SIG-M5 (cell line): Measurements from ENCODE around the gene CLEC20A.

Experiments
- DNase-seq: peaks from one replicate; lab custom pipeline; 2025; lab: John Stamatoyannopoulos, UW

Gene CLEC20A

DNA sequence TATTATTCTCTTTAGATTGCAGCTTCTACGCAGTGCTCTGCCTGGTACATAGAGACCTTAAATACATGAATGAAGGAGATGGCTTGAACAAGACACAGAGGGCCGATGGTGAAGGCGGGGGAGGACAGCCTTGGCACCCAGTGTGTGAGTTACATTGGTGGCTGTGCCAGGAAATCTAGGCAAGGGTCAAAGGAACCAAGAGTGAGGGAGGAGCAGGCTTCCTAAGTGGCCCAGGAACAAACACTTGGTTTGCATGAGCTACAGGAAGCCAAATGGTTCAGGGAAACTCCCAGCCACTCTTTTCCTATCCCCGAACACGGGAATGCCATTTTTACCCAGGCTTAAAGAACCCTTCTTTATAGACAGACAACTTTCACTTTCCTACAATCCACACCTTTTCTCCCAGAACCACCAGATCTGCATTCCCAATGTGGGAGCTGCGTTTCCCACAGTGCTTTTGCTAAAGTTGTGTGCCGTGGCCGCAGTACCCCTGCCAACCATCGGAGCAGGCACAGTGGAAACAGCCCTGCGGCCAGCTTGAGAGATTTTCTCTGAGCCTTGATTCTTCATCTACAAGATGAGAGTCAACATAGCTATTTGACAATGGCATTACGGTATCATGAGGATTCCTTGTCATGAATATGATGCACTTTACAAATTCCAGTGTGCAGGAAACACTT, 3.5 kb upstream of the CLEC20A start:
- DNase-seq = no peak

DNA sequence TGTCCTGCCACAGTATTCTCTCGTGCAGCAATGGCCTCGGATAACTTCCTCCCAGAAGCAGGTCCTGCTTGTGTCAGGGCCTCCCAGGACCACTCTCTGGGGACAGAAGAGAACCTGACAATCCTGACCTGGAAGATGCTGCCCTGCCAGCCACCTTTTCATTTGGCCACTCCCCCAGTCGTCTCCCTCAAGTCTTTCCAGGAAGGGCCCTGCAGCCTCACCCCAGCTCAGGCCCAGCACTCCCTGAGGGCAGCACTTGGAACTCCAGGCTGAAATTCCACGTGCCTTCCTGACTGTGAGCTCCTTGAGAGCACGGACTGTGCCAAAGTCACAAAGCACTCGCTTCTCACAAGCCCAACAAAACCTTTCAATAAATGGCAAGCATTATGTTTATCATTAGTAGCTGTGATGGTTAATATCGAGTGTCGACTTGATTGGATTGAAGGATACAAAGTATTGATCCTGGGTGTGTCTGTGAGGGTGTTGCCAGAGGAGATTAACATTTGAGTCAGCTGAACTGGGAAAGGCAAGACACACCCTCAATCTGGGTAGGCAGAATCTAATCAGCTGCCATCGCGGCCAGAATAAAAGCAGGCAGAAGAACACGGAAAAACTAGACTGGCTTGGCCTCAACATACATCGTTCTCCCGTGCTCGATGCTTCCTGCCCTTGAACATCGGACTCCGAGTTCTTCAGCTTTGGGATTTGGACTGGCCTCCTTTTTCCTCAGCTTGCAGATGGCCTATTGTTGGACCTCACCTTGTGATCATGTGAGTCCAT, 2.3 kb upstream of the CLEC20A start:
- no peak for DNase-seq

DNA sequence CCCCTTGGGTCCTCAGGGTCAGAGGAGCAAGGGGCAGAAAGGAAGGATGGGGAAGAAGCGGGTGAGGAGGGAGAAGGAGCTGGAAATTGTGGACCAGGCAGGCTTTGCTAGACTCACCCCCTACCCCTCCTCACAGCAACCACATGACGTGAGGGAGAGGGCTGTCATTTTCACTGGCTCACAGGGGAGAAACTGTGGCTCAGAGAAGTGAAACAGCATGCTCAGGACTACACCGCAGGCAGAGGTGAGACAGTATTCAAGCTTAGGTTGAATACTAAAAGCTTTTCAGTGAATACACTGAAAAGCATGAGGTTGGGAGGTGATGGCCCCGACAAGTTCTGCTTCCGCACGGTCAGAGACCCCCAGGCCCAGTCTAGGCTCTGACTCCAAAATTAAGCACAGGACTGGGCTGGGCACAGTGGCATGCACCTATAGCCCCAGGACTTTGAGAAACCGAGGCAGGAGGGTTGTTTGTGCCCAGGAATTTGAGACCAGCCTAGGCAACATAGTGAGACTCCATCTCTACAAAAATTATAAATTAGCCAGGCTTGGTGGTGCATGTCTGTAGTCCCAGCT, 1.2 kb upstream of the CLEC20A start:
- DNase-seq = no peak

DNA sequence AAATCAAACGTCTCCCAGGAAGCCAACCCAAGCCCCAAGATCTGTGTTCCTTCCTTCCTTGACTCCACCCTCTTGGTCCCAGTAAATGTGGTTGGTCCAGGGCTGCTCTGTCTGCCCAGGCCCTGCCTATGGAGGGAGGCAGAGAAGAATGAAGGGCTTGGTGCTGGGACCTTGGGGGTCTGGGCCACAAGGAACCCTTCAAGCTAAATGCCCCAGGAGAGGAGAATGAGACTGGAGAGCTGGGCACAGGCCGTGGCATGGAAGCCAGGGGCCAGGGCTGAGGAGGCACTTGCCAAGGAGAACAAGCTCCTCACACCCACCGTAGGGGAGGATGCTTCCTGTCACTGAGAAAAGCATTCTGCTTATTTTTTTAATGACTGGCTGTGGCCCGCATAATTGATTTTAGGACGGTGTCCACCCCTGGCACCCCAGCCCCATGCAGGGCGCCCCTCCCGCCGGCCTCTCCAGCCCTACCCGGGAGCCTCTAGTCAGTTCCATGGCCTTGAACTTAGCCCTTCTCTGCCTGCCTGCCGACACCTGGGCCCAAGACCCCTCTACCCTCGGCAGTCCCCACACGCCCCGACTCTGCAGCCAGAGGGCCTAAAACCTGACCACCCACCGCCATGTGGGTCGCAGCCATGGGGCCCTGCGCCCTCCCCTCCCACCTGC, 889 bp downstream of the CLEC20A start:
- no peak for DNase-seq

DNA sequence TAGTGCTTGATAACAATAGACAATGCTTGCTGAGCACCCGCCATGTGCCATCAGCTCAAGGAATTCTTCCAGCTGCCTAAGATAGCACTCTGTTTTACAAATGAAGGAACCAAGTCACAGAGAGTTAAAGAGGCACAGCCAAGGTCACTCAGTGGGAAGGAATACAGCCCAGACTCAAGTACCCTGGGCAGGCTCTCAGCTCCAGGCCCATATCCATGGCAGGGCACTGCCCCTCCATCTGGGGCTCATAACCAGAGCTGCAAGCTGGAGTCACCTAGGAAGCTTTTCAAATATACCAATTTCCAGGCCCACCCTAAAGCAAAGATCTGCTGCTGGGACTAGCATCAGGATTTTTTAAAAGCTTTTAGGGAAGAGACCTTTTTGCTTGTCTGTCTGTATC, 1.6 kb downstream of the CLEC20A start:
- DNase-seq = no peak

DNA sequence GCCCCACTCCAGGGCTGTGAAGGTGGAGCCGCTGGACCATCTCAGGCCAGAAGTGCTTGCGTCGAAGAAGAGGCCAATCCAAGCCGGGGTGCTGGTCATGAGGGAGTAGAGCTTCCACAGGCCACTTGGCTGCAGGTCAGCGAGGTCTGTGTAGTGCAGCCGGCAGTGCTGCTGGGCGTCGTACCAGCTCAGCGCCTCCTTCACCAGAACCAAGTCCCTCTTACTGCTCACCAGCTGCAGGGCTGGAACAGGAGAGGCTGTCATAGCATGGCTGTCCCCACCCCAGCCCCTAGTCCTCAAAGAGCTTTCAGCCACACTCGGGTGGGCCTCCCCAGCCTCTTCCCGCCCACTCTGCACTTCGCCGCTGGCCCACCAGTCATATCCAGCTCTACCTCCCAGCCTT, 2.2 kb downstream of the CLEC20A start:
- no peak for DNase-seq

DNA sequence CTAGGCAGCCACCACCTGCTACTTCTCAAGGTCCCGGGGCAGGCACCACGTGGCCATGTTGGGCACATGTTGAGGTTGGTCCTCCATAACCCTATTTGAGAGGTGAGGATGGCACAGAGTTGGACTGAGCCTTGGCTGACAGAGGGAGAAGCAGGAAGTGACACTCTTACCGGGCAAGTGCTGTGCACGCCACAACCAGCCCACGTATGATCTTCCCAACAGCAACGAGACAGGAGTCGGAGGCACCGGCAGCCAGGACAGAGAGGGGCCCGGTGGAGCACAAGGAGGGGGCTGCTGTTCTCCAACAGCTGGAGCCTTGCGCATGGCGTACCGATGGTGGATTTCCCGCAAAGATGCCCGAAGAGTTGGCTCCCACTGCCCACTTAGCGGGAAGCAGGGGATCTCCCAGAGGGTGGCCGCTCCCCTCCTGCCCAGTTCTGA, 3.4 kb downstream of the CLEC20A start:
- DNase-seq = no peak

DNA sequence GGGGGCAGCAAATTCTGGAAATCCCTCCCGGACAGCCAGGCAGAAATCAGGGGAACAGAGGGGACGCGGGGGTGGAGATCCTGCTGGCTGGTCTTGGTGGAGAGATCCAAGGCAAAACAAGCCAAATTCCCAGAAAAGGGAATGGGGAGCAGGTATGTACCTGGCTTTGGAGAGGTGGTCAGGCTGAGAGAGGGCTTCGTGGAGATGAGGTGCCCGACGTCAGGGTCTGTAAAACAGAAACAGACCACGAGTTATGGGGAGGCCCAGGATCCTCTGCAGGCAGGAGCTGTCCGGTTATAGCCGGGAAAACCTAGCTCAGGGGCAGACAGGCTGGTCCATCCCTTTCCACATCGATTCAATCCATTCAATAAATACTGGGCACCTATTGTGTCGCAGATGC, 4.4 kb downstream of the CLEC20A start:
- no peak for DNase-seq

DNA sequence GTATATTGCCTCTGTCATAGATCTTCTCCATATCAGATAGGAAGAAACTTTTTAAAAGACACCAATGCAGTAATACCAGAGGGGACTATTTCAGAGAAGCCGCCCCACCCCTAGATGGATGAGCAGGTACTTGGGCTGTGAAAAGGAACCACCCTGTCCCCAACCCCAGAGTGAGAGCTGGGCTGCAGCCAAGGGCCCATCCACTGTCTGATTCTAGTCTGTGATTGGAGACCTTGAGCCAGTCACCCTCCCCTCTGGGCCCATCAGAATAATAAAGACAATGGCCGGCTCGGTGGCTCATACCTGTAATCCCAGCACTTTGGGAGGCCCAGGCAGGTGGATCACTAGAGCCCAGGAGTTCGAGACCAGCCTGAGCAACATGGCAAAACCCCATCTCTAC, 5.0 kb downstream of the CLEC20A start:
- DNase-seq = no peak

DNA sequence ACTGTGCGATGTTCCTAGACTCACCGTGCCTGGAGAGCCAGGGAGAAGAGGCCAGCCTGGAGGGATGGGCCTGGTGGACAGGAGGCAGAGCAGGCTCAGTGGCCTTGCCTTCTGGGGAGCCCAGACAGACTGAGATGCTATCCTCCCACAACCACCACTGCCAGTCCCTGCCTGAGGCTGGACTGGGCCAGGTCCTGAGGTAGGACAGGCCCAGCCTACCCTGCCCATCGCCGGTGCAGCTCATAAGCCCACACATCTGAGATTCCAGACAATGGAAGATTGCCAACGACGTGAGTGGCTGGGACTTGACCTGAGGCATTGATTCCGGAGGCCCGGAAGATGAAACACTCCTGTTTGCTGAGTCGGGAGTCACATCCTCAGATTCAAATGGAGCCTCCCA, 5.8 kb downstream of the CLEC20A start:
- no peak for DNase-seq

DNA sequence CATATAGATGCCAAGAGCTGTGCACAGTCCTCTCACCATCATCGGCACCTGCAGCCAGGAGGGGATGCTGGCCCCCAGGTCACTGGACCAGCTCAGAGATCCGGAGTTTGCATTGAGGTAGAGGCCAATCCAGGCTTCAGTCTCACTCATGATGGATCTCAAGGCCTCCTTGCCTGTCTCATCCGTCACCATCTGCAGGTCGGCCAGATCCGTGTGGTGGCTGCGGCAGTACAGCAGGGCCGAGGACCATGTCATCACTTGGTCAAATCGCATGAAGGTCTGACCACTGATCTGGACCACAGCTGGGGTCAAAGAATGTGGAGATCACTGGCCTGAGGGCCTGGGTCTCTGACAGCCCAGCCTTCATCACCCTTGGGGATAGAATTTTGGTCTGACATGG, 6.6 kb downstream of the CLEC20A start:
- no peak for DNase-seq

DNA sequence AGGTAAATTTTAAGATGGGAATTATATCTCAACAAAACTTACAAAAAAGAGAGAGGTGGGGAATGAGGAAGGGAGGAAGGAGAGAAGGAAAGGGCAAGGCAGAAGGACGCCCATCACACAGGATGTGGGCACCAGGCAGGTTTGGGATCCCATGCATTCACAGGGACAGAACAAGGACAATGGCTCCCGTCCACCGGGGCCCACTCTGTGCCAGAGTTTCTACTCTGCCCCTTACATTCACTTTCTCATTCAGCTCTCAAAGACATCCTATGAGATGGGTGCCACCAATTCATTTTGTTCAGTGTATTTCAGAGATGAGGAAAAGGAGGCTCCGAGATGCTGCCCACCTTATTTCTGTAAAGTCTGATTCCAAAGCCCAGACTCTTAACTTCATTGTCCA, 7.4 kb downstream of the CLEC20A start:
- DNase-seq = no peak

DNA sequence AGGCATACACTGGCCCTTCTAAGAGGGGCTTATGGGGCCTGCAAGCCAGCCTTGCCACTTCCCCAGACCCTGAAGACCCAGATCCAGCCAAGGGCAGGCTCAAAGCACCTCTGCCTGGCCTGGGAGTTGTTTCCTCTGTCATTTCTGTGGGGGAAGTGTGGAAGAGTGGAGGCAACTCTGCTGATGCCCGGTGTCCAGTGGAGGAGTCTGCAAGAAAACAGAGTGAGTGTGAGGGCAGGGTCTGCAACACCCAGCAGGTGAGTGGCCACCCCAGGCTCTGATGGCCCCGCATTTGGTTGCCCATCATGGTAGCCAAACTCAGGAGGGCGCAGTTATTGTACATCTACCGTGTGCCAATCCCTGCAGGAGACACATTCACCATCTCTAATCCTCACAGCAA, 8.4 kb downstream of the CLEC20A start:
- DNase-seq = no peak

DNA sequence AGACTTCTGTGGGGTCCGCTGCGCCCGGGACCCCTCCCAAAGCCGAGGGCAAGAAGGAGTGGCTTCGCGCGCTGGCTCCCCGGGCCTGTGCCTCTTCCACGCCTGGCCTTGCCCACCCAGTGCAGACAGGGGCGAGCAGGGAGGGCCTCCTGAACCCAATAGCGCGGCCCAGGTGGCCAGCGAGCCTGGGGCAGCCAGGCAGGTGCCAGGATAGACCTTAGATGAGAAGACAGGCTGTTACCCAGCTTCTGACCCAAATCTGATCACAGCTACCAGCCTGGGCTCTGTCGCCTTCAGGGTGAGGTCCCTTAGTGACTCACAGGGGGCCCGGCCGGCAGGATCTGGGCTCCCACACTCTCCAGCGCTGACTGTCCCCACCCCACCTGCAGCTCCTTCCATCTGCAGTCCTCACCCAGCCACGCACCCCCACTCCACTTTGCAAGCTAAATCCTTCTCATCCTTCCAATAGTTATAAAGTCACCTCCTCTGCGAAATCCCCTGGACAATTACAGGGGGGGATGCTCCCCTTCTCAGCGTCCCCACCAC, 9.6 kb downstream of the CLEC20A start:
- no peak for DNase-seq

DNA sequence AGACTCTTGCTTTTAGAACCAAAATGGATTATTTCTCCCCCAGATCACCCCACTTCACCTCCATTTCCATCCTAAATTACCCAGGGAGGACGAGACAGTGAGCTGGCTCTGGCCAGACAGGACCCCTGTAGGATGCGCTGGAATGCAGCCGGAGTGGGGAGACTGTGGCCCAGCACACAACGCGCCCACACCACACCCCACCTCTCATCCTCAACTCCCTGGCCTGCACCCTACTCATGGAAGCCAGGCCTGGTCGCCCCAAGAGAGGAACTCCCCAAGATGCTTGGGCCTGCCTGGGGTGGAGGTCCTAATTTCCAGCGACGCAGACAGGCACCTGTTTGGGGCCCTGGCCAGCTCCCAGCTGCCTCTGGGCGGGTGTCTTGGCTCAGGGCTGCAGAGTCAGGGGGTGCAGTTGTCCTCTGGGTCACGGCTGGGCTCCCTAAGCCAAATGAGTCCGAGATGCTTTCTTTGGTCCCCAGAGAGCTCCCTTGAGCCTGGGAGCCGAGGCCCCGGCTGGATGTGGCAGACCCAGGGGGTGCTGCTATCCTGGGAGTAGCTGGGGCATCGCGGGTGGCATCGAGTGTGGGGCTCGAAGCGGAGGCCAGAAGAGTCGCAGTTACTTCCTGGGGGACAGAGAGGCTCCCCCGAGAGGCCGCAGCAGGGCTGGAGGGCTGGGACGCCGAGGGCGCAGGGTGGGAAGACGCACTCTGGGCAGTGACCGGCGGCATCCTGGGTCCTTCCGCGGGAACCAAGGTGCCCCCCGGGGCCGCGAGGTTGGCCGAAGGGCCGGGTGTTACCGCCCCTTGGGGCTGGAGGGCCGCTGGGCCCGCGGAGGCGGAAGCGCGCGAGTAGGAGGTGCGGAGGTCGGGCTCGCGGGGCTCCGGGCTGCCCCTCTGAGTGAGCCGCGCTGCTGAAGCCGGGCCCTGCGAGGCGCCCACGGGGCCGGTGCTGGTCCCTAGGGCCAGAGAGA, 10.4 kb downstream of the CLEC20A start:
- no peak for DNase-seq

DNA sequence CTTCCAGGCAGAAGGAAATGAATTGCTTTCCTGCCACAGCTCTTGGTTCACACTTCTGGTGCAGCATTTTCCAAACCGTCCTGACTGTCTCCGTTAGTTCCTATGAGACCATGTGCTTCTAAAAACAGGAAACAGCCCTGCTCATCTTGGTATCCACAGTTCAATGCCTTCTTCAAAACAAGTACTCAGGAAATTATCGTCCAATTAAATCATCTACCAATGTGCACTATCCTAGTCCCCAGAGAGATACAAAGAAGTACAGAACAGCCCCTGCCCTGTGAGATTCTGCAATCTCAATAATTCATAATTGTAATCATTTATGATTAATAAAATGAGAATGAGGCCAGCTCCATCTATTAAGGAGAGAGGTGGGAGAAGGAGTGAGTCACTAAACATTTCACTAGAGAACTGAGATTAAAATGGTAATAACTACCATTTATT, 11.2 kb downstream of the CLEC20A start:
- DNase-seq = no peak

DNA sequence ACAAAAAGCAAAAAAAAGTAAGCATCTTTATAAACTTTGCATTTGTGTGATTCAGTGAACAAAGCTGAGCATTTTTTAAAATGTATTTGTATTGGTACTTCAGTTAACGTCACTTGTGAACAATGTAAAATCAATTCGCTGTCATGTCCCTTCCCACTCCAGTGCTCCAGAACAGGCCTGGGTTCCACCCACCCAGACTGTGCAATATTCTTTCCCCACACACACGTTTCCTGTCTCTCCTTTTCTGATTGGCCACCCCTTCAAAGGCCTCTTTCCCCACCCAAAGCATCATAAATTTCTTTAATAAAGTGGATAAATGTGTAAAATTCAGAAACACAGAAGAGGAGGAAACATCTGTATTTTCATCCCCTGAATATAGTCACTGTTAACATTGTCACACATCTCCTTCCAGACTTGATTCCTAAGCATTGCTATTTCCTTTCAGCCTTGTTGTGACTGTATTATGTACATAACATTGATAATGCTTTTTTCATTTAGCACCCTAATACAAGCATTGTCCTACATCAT, 12.0 kb downstream of the CLEC20A start:
- DNase-seq = no peak

DNA sequence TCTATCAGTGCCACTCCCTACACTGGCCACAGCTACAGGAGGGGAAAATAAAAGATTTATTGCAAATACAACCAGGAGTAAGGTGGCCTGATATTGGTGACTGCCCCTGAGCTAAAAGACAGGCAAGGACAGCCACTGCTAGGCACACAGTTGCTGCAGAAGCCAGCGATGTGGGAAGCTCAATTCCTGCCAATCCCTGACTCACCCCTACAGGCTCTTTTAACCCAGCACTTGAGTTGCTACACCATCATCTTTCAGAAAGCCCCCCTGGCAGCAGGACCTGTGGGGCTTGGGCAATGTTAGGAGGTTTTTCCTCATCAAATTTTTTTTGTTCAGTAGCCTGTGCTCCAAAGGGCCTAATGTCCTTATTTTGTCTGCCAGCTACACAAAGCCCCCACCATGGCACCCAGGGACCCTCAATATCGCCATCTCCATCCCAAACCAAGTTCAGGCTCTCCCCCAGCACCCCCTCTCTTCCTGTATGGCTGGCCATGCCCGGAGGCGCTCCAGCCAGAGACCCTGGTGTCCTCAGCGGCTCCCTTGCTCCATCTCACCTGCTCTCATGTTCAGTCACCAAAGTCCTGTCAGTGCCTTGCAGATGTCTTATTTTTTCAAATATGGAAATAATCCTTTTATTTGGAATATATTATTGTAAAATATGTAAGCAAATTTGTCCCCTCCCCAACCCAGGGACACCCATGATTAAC, 13.4 kb downstream of the CLEC20A start:
- no peak for DNase-seq

DNA sequence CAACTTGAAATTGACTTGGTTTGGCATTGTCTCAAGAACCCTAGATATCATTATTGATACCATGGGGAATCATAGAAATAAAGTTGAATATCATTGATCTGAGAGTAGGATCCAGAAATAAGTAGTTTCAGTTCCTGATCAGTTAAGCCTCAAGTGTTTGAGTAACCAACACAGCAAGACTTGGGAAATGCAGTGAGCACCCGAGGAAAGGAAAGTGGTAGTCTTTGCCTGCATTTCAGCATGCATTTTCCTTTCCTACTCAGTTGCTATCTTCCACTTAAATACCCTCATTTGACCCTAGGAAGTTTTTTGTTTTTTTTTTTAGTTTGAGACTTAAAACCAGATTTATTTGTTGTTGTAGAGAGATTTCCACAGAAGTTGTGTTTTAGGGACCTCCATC, 18.9 kb downstream of the CLEC20A start:
- DNase-seq = no peak

DNA sequence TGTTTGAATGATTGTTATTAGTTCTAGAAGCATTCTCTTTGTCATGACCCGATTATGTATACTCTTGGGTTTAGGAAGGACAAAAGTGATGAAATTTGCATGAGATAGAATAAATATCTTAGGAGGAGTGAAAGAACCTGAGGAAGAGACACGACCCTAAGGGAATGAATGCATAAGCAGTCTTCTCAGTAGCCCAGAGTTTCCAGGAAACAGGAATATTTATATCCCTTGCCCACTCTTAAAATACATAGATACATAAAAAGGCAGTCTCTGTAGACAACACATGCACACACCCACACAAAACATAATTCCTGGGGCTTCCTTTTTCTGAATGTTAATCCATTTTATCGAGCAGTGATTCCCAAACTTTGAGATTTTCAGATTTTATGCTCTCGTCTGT, 19.4 kb downstream of the CLEC20A start:
- no peak for DNase-seq
